GM18907 (cell line): ENCODE data around the gene CNTNAP5.

Experiments
- ATAC-seq: cut with Tn5 transposase; IDR thresholded peaks from one replicate; pipeline ENCODE4 v1.9.1; 2021; ENCODE audit warnings: mild to moderate bottlenecking, moderate library complexity; ENCODE audit not compliant: unreplicated experiment

The CNTNAP5 gene

GRCh38 chr2:124534028-124534427 lies 508.9 kb downstream of the CNTNAP5 start:
- no peak for ATAC-seq

- ATAC-seq, result no peak
Measured at GRCh38 chr2:124535816-124536215, 510.7 kb downstream of the CNTNAP5 start.

- ATAC-seq, result no peak
Measured at GRCh38 chr2:124536591-124536990, 511.5 kb downstream of the CNTNAP5 start.

GRCh38 chr2:124538549-124538948 lies 513.5 kb downstream of the CNTNAP5 start:
- ATAC-seq, result no peak

- no peak for ATAC-seq
Measured at GRCh38 chr2:124540805-124541204, 515.7 kb downstream of the CNTNAP5 start.

GRCh38 chr2:124542932-124543640 lies 518.0 kb downstream of the CNTNAP5 start:
- ATAC-seq, result no peak

GRCh38 chr2:124547700-124548099 lies 522.6 kb downstream of the CNTNAP5 start:
- ATAC-seq, result no peak

- ATAC-seq, result no peak
Measured at GRCh38 chr2:124558277-124558905, 533.3 kb downstream of the CNTNAP5 start.

- no peak for ATAC-seq
Measured at GRCh38 chr2:124559236-124559635, 534.1 kb downstream of the CNTNAP5 start.

- ATAC-seq, result no peak
Measured at GRCh38 chr2:124560592-124561112, 535.6 kb downstream of the CNTNAP5 start.

- no peak for ATAC-seq
Measured at GRCh38 chr2:124561486-124561885, 536.4 kb downstream of the CNTNAP5 start.

- no peak for ATAC-seq
Measured at GRCh38 chr2:124563426-124563825, 538.3 kb downstream of the CNTNAP5 start.

GRCh38 chr2:124566518-124566970 lies 541.5 kb downstream of the CNTNAP5 start:
- no peak for ATAC-seq

- ATAC-seq, result no peak
Measured at GRCh38 chr2:124570872-124571271, 545.8 kb downstream of the CNTNAP5 start.

- no peak for ATAC-seq
Measured at GRCh38 chr2:124571836-124572235, 546.7 kb downstream of the CNTNAP5 start.

- ATAC-seq, result no peak
Measured at GRCh38 chr2:124572934-124573634, 548.0 kb downstream of the CNTNAP5 start.

GRCh38 chr2:124575497-124575896 lies 550.4 kb downstream of the CNTNAP5 start:
- ATAC-seq, result no peak

- no peak for ATAC-seq
Measured at GRCh38 chr2:124580263-124580662, 555.2 kb downstream of the CNTNAP5 start.

GRCh38 chr2:124582387-124582786 lies 557.3 kb downstream of the CNTNAP5 start:
- ATAC-seq, result no peak

- ATAC-seq, result no peak
Measured at GRCh38 chr2:124584615-124585014, 559.5 kb downstream of the CNTNAP5 start.

GRCh38 chr2:124585277-124585676 lies 560.2 kb downstream of the CNTNAP5 start:
- ATAC-seq, result no peak

GRCh38 chr2:124586210-124586609 lies 561.1 kb downstream of the CNTNAP5 start:
- no peak for ATAC-seq
